ENCODE measurements around the gene NUAK2. TPM values are rescaled to one million over a fixed set of nuclear protein-coding genes. Genes with fewer than 3 reads are reported as not detected.

NUAK2 gene
- total and polyA plus RNA-seq, 4 donors, result 1.3 to 2.8 (median 1.6) TPM

DNA sequence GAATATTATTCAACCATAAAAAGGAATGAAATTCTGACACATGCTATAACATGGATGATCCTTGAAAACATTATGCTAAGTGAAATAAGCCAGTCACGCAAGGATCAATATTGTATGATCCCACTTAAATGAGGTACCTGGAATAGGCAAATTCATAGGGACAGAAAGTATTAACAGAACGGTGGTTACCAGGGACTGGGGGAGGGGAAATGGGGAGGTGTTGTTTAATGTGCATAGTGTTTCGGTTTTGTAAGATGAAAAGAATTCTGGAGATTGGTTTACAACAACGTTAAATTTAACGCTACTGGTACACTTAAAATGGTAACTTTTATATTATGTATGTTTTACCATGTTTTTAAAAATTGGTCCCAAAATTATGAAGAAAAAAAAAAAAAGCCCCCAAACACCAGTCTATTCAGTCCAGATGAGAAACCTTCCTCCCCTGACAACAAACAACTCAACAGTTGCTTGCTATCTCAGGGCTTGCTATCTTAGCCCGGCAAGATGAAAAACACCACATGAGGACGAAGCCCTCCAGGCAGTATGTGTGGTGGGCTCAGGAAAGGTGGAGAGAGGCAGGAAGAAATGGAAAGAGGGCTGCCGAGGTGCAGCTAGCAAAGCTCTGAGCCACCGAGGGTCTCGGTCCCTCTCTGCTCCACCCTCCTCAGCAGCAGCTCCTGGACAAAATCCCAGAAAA is 8.5 kb downstream of the NUAK2 start:
- Histone ChIP-seq H3K27me3 (ENCODE audit: control insufficient read depth, insufficient read depth, low read length) (no peaks in the 10 kb centered on the region), H3K27ac (ENCODE audit: low read depth, low read length) (peak overlapping the region; percentile 81), H3K36me3 (ENCODE audit: control insufficient read depth, insufficient read depth, low read length) (peaks cover 5% of the 10 kb centered on the region), H3K4me3 (ENCODE audit: low read depth, low read length) (no peak overlapping the region), H3K4me1 (ENCODE audit: control insufficient read depth, insufficient read depth, low read length) (peaks cover 24% of the 10 kb centered on the region), H3K9me3 (ENCODE audit: control insufficient read depth, insufficient read depth, low read length) (no peaks in the 10 kb centered on the region)
- DNase-seq (ENCODE audit: low read depth in 4 of 6, low spot score in 6 of 6), result no peak
- 37% methylated on average over 5 of the region's 10 CpGs for WGBS (ENCODE audit: insufficient coverage)

DNA sequence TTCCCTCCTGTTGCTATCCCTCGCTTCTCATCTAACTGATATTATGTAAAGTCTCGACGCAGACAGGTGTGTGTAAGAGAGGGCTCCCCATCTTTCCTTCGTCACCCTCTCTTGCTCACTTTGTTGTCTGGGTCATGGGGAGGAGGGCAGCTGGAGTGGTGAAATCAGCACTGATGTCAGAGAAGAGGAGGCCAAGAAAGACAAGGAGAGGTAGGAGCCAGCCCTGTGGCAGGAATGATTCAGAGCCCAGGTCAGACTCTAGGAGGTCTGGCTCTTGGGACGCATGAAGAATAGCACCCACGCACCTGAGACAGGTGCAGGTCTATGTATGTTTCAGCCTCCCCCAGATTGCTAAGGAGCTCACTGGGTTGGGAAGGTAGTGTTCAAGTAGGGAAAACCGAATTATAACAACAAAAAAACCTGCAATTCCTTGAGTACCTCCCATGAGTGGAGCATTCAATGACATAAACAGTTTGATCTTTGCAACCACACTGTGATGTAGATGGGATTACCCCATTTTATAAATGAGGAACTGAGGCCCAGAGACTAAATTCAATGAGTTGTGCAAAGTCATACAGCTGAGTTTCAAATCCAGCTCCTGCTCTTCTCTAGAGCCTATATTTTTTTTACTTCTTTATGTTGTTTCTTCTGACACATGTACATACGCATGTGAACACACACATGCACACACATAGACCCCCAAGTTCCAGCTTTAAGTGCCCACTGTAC is 10.4 kb downstream of the NUAK2 start:
- no peak overlapping the region for H3K27ac ChIP-seq (ENCODE audit: low read depth, low read length)
- H3K4me3 ChIP-seq (ENCODE audit: low read depth, low read length), result no peak overlapping the region
- WGBS (ENCODE audit: insufficient coverage), result 100% methylated on average over 1 of the region's 8 CpGs
- no peaks in the 10 kb centered on the region for H3K27me3 ChIP-seq (ENCODE audit: control insufficient read depth, insufficient read depth, low read length)
- H3K36me3 ChIP-seq (ENCODE audit: control insufficient read depth, insufficient read depth, low read length), result peaks cover 12% of the 10 kb centered on the region
- no peaks in the 10 kb centered on the region for H3K9me3 ChIP-seq (ENCODE audit: control insufficient read depth, insufficient read depth, low read length)
- no peak for DNase-seq (ENCODE audit: low read depth in 4 of 6, low spot score in 6 of 6)
- H3K4me1 ChIP-seq (ENCODE audit: control insufficient read depth, insufficient read depth, low read length), result peaks cover 13% of the 10 kb centered on the region

DNA sequence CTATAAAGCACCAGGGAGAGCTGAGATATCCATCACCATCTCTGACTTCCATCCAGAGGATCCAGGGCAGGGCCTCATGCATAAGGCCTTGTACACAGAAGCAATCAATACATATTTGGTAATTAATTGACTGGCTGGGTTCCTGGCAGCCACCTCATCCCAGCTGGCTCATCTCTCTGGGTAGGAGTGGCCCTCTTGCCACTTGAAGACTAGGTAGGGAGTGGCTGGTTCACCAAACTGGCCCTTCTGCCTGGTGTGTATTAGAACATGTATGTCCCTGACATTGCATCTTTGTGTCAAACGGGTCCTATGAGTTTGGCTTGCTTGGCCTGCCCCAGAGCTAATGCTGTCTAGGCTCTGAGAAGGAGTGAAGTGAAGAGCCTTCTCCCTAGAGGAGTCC is 11.8 kb downstream of the NUAK2 start:
- Histone ChIP-seq H3K9me3 (ENCODE audit: control insufficient read depth, insufficient read depth, low read length) (no peaks in the 10 kb centered on the region), H3K36me3 (ENCODE audit: control insufficient read depth, insufficient read depth, low read length) (peaks cover 19% of the 10 kb centered on the region), H3K4me3 (ENCODE audit: low read depth, low read length) (no peak overlapping the region), H3K27ac (ENCODE audit: low read depth, low read length) (no peak overlapping the region), H3K4me1 (ENCODE audit: control insufficient read depth, insufficient read depth, low read length) (peaks cover 13% of the 10 kb centered on the region), H3K27me3 (ENCODE audit: control insufficient read depth, insufficient read depth, low read length) (no peaks in the 10 kb centered on the region)
- no peak for DNase-seq (ENCODE audit: low read depth in 4 of 6, low spot score in 6 of 6)
- WGBS (ENCODE audit: insufficient coverage), result 67% methylated on average over 1 of the region's 1 CpG

DNA sequence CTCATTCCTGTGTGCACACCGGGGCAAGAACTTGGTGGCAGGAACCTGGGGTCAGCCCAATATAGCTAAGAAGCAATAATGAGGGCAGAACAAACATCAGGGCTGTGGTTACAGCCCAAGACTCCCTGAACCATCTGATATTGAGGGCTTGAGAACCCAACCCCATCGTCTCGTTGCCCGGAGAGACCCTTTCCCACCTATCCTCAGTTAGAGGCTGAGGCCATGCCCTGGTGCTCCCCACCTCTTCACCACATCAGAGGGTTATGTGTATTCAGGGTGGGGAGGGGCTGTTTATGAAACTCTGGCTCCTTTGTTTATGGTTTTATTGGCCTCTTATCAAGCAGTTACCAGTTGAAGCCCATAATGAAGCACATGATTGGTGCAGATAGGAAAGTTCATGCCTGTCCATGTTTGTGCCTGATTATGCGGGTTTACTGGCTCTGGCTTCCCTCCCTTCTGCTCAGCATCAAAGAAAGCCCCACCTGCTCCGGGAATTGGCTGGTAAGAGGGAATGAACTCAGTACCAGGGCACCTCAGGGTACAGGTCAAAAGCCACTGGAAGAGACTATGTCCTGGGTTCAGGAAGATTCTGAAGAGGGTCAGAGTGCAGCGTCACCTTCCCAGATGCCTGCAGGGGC is 14.5 kb downstream of the NUAK2 start:
- DNase-seq (ENCODE audit: low read depth in 4 of 6, low spot score in 6 of 6), result no peak
- WGBS (ENCODE audit: insufficient coverage), result 86% methylated on average over 2 of the region's 7 CpGs
- Histone ChIP-seq H3K4me3 (ENCODE audit: low read depth, low read length) (no peak overlapping the region), H3K4me1 (ENCODE audit: control insufficient read depth, insufficient read depth, low read length) (peaks cover 2% of the 10 kb centered on the region), H3K9me3 (ENCODE audit: control insufficient read depth, insufficient read depth, low read length) (no peaks in the 10 kb centered on the region), H3K36me3 (ENCODE audit: control insufficient read depth, insufficient read depth, low read length) (peaks cover 36% of the 10 kb centered on the region), H3K27me3 (ENCODE audit: control insufficient read depth, insufficient read depth, low read length) (no peaks in the 10 kb centered on the region), H3K27ac (ENCODE audit: low read depth, low read length) (no peak overlapping the region)

DNA sequence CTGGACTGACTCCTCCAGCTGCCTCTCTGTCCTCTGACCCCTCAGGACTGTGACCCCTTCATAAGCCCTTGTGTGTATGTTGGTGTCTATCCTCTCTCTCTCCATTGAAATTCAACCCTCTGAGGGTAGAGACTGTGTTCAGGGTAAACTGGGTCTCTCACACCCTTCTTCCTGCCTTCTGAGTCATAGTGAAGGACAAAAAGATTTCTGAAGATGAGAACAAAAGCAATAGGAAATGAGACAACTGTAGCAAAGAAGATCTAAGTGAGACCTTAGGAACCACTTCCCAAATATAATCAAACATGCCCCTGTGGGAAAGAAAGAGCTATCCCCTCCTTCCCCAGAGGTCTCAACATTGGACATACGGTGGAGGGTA is 16.9 kb downstream of the NUAK2 start:
- Histone ChIP-seq H3K27me3 (ENCODE audit: control insufficient read depth, insufficient read depth, low read length) (no peaks in the 10 kb centered on the region), H3K27ac (ENCODE audit: low read depth, low read length) (no peak overlapping the region), H3K4me1 (ENCODE audit: control insufficient read depth, insufficient read depth, low read length) (peaks cover 22% of the 10 kb centered on the region), H3K4me3 (ENCODE audit: low read depth, low read length) (no peak overlapping the region), H3K9me3 (ENCODE audit: control insufficient read depth, insufficient read depth, low read length) (no peaks in the 10 kb centered on the region), H3K36me3 (ENCODE audit: control insufficient read depth, insufficient read depth, low read length) (peaks cover 36% of the 10 kb centered on the region)
- DNase-seq (ENCODE audit: low read depth in 4 of 6, low spot score in 6 of 6), result no peak
- no CpG with 5 or more reads among the region's 1 CpG for WGBS (ENCODE audit: insufficient coverage)

DNA sequence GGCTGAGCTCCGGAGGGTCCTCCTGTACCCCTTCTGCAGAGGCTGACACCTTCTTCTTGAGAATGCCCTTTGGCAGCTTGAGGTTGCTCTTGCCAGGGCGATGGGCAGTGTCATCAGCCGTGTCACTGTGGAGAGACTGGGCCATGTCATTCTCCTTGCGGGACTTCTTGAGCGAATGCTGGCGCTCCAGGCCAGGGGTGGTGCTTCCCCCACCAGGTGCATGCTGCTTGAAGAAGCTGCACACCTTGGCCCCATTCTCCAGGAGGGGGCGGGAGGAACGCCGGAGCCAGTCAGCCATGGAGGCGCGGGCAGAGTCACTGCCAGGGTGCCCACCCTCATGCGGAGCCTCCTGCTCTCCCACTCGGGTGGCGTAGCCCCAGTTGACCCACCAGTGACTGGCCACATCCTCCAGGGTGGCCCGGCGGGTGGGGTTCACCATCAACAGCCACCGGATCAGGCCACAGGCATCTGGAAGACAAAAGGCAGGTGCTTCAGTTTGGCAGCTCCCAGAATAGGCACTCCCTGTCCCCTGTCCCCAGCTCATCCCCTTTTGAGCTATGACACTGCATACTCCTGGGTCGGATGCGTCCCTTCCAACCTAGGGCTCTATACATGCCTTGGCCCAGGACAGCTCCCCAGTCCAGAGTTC is 17.4 kb downstream of the NUAK2 start:
- Histone ChIP-seq H3K4me3 (ENCODE audit: low read depth, low read length) (no peak overlapping the region), H3K27me3 (ENCODE audit: control insufficient read depth, insufficient read depth, low read length) (no peaks in the 10 kb centered on the region), H3K9me3 (ENCODE audit: control insufficient read depth, insufficient read depth, low read length) (no peaks in the 10 kb centered on the region), H3K4me1 (ENCODE audit: control insufficient read depth, insufficient read depth, low read length) (peaks cover 22% of the 10 kb centered on the region), H3K36me3 (ENCODE audit: control insufficient read depth, insufficient read depth, low read length) (peaks cover 36% of the 10 kb centered on the region), H3K27ac (ENCODE audit: low read depth, low read length) (no peak overlapping the region)
- DNase-seq (ENCODE audit: low read depth in 4 of 6, low spot score in 6 of 6), result no peak
- 94% methylated on average over 19 of the region's 19 CpGs for WGBS (ENCODE audit: insufficient coverage)

DNA sequence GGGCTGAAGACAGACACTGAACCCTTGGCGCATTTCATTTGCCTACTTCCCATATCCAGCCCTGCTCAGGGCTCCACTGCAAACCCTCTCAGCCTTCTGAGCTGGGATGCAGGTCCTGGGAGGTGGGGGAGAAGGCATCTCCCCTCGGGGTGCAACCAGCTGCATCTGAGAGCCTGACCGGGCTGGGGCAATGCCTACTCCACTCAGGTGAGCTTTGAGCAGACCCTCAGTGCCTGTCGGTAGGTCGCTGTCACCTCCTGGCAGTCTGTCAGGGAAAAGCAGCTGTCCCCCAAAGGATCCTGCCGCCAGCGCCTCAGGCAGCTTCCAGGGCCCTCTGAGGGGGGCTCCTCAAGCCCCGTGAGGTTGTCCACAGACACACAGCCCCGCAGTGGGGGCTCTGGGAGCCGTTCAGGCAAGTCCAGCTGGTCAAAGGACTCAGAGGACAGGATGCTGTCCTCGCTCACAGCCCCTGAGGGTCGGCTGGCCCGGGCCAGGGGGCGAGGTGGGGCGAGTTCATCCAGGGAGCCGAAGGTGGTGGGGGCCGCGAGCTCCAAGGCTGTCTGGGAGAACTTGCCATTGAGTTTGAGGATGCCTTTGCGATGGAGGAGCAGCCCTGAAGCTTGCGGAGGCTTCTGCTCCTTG is 18.2 kb downstream of the NUAK2 start:
- 77% methylated on average over 19 of the region's 20 CpGs for WGBS (ENCODE audit: insufficient coverage)
- Histone ChIP-seq H3K4me1 (ENCODE audit: control insufficient read depth, insufficient read depth, low read length) (peaks cover 23% of the 10 kb centered on the region), H3K9me3 (ENCODE audit: control insufficient read depth, insufficient read depth, low read length) (no peaks in the 10 kb centered on the region), H3K36me3 (ENCODE audit: control insufficient read depth, insufficient read depth, low read length) (peaks cover 33% of the 10 kb centered on the region), H3K27ac (ENCODE audit: low read depth, low read length) (no peak overlapping the region), H3K4me3 (ENCODE audit: low read depth, low read length) (no peak overlapping the region), H3K27me3 (ENCODE audit: control insufficient read depth, insufficient read depth, low read length) (no peaks in the 10 kb centered on the region)
- no peak for DNase-seq (ENCODE audit: low read depth in 4 of 6, low spot score in 6 of 6)

DNA sequence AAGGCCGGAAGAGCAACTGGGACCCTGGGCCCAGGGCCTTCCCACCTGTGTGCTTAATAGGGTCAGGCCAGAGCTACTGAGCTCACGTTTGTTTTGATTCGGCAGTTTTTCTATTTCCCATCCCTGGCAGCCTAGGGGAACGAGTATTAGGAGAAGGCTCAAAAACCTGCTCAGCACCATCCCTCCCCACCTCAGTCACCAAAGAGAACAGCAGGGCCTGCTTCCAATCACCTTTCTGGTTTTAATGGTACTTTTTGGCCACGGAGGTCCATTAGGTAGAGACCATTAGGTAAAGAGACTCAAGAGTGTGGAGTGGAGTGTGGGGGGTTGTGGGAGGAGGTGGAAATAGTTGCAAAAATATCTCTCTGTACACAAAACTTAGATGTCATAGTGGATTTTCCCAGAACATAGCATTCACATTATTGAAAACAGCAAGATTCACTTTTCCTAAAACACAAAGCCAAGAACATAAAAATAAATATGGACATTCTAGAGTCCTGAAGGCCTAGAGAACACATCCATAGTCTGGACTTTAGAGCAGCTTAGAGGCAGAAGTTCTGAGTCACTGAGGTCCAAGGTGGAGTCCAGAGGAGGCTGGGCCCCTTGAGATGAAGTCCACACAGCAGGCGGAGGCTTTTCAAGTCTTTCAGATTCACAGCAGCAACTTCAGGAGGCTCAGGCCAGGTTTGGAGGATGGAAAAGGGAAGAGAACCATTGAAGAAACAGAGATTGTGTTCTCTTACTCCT is 19.5 kb downstream of the NUAK2 start:
- peak overlapping the region; percentile 54 for H3K27ac ChIP-seq (ENCODE audit: low read depth, low read length)
- H3K4me1 ChIP-seq (ENCODE audit: control insufficient read depth, insufficient read depth, low read length), result peaks cover 29% of the 10 kb centered on the region
- no peak for DNase-seq (ENCODE audit: low read depth in 4 of 6, low spot score in 6 of 6)
- H3K27me3 ChIP-seq (ENCODE audit: control insufficient read depth, insufficient read depth, low read length), result no peaks in the 10 kb centered on the region
- no peak overlapping the region for H3K4me3 ChIP-seq (ENCODE audit: low read depth, low read length)
- H3K36me3 ChIP-seq (ENCODE audit: control insufficient read depth, insufficient read depth, low read length), result peaks cover 24% of the 10 kb centered on the region
- no peaks in the 10 kb centered on the region for H3K9me3 ChIP-seq (ENCODE audit: control insufficient read depth, insufficient read depth, low read length)
- WGBS (ENCODE audit: insufficient coverage), result 60% methylated on average over 2 of the region's 6 CpGs

Data from spinal cord (tissue), 10 donors.